Liver (tissue), 9 donors: ENCODE data around the gene LIN9. TPM values are rescaled to one million over a fixed set of nuclear protein-coding genes. Genes with fewer than 3 reads are reported as not detected.

ENCODE experiments used
- DNase-seq: peaks from one replicate; pipeline ENCODE4 v3.0.0-alpha.2; 2017; ENCODE audit warnings: low spot score
- H3K27ac ChIP-seq, 2 donors: one replicate each; pipeline ENCODE4 v1.7.0; 2013; ENCODE audit warnings: inconsistent platforms in 2 of 2, low read length in 2 of 2, control low read depth in 1 of 2, low read depth in 1 of 2, mild to moderate bottlenecking in 1 of 2
- H3K27me3 ChIP-seq, 4 donors: one replicate each; pipeline versions ENCODE4 v1.6.1 to v1.7.0; 2013; ENCODE audit warnings: low read length in 3 of 4, inconsistent platforms in 1 of 4, mild to moderate bottlenecking in 1 of 4, moderate library complexity in 1 of 4; ENCODE audit not compliant: control insufficient read depth in 4 of 4, insufficient read depth in 4 of 4
- H3K36me3 ChIP-seq, 4 donors: one replicate each; pipeline versions ENCODE4 v1.6.1 to v1.7.0; 2013; ENCODE audit warnings: low read length in 3 of 4, mild to moderate bottlenecking in 3 of 4, low read depth in 1 of 4, moderate library complexity in 1 of 4; ENCODE audit not compliant: control insufficient read depth in 4 of 4, insufficient read depth in 3 of 4
- H3K4me1 ChIP-seq, 4 donors: one replicate each; pipeline versions ENCODE4 v1.6.1 to v1.7.0; 2013; ENCODE audit warnings: low read length in 3 of 4, mild to moderate bottlenecking in 3 of 4, moderate library complexity in 1 of 4; ENCODE audit not compliant: control insufficient read depth in 4 of 4, insufficient read depth in 4 of 4
- H3K4me3 ChIP-seq, 3 donors: one replicate each; pipeline versions ENCODE4 v1.6.1 to v1.7.0; 2013; ENCODE audit warnings: low read length in 3 of 3, control low read depth in 1 of 3, low read depth in 1 of 3, mild to moderate bottlenecking in 1 of 3
- H3K9ac ChIP-seq, 2 donors: one replicate each; pipeline ENCODE4 v1.7.0; 2013; ENCODE audit warnings: low read length in 2 of 2, mild to moderate bottlenecking in 2 of 2, moderate library complexity in 2 of 2, control low read depth in 1 of 2, low read depth in 1 of 2
- H3K9me3 ChIP-seq, 4 donors: one replicate each; pipeline versions ENCODE4 v1.6.1 to v1.7.0; 2013; ENCODE audit warnings: low read length in 3 of 4; ENCODE audit not compliant: control insufficient read depth in 4 of 4
- EGR1 ChIP-seq, 2 donors: IDR thresholded peaks; 2 replicates each; pipeline ENCODE4 v1.6.1; 2016 to 2018; ENCODE audit warnings: antibody characterized with exemption in 2 of 2, low read depth in 2 of 2
- FOXA2 ChIP-seq: IDR thresholded peaks from 2 replicates; pipeline ENCODE4 v1.6.1; 2016; ENCODE audit warnings: antibody characterized with exemption
- HNF4G ChIP-seq: IDR thresholded peaks from 2 replicates; pipeline ENCODE4 v1.6.1; 2016; ENCODE audit warnings: antibody characterized with exemption
- JUND ChIP-seq, 2 donors: IDR thresholded peaks; 2 replicates each; pipeline ENCODE4 v1.6.1; 2016; ENCODE audit warnings: antibody characterized with exemption in 2 of 2
- RAD21 ChIP-seq, 2 donors: IDR thresholded peaks; 2 replicates each; pipeline ENCODE4 v1.6.1; 2016; ENCODE audit warnings: antibody characterized with exemption in 2 of 2, mild to moderate bottlenecking in 2 of 2
- TAF1 ChIP-seq: conservative IDR thresholded peaks from 2 replicates; pipeline ENCODE4 v1.6.1; 2016; ENCODE audit warnings: antibody characterized with exemption, mild to moderate bottlenecking
- WGBS: extraction: QIAGEN DNeasy Blood & Tissue Kit; methylation state at CpG from one replicate; pipeline ENCODE4 v1.1.7; 2013; 5-methylcytosine and 5-hydroxymethylcytosine counted together
- polyA plus RNA-seq, 2 donors: library from polyadenylated mRNA; stranded (reverse) in 1 of 2; unstranded in 1 of 2; fragments of 200-250 nt in 1 of 2; fragments of >200 nt in 1 of 2; fragmentation: Nextera tagmentation in 1 of 2; extraction: Ambion mirVana in 1 of 2; gene quantifications; one replicate each; pipeline versions ENCODE4 v1.2.1 to v1.2.3, GENCODE V29; 2013 to 2015
- total RNA-seq, 2 donors: library from RNA; depleted of rRNA; stranded (reverse); fragments of >200 nt; gene quantifications; one replicate each; pipeline ENCODE4 v1.2.3, GENCODE V29; 2014
- TF ChIP-seq, protein P1 (sequence below): IDR thresholded peaks from 2 replicates; pipeline ENCODE4 v1.6.1; 2016; ENCODE audit warnings: antibody characterized with exemption, mild to moderate bottlenecking
- TF ChIP-seq, protein P2 (sequence below): fragments of 150-350 bp; IDR thresholded peaks from 2 replicates; pipeline ENCODE4 v1.5.1; 2017; ENCODE audit warnings: improper control_type of control experiment, low read depth, low read length; ENCODE audit not compliant: missing input control
- TF ChIP-seq, protein P3 (sequence below): IDR thresholded peaks from 2 replicates; pipeline ENCODE4 v1.6.1; 2016; ENCODE audit warnings: antibody characterized with exemption
- donor health status: healthy.
- donor health status: healthy.
- donor health status: healthy.
- donor health status: healthy.
- donor health status: healthy.

Gene LIN9
- total and polyA plus RNA-seq, 4 donors: 0.50 to 7.9 (median 1.00) TPM

DNA sequence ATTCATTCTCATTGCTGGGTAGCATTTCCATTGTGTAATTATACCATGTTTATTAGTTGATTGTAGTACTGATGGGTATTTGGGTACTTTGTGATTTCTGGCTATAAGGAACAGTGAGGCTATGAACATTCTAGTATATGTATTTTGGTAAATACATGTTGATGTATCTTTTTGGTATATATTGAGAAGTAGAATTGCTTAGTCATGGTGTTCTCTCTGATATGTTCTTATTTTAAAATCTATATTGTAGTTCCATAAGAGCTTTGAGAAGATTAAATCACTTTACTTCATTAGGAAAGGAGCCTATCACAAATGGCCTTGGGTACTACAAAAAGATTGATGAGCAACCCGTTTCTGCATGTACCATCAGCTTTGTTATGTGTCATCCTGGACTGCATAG is 72.1 kb downstream of the LIN9 start (continued):
- TF ChIP-seq, protein P1, sequence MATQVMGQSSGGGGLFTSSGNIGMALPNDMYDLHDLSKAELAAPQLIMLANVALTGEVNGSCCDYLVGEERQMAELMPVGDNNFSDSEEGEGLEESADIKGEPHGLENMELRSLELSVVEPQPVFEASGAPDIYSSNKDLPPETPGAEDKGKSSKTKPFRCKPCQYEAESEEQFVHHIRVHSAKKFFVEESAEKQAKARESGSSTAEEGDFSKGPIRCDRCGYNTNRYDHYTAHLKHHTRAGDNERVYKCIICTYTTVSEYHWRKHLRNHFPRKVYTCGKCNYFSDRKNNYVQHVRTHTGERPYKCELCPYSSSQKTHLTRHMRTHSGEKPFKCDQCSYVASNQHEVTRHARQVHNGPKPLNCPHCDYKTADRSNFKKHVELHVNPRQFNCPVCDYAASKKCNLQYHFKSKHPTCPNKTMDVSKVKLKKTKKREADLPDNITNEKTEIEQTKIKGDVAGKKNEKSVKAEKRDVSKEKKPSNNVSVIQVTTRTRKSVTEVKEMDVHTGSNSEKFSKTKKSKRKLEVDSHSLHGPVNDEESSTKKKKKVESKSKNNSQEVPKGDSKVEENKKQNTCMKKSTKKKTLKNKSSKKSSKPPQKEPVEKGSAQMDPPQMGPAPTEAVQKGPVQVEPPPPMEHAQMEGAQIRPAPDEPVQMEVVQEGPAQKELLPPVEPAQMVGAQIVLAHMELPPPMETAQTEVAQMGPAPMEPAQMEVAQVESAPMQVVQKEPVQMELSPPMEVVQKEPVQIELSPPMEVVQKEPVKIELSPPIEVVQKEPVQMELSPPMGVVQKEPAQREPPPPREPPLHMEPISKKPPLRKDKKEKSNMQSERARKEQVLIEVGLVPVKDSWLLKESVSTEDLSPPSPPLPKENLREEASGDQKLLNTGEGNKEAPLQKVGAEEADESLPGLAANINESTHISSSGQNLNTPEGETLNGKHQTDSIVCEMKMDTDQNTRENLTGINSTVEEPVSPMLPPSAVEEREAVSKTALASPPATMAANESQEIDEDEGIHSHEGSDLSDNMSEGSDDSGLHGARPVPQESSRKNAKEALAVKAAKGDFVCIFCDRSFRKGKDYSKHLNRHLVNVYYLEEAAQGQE: no peak

DNA sequence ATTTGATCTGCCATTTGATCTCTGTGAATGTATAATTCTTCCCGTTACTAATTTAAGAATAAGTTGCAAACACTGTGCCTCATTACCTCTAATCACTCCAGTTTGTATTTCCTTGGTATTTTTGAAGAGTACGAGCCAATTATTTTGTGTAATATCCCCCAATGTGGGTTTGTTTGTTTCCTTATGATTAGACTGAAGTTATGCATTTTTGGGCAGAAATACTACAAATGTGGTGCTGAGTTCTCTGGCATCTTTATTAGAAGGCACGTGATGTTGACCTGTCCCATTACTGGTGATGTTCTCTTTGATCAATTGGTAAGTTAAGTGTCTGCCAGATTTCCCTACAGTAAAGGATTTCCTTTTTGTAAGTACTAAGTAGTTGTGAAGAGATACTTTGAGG is 75.2 kb downstream of the LIN9 start:
- Histone ChIP-seq H3K27me3 (no peaks in the 10 kb centered on the region), H3K9ac (no peak overlapping the region), H3K4me1 (no peaks in the 10 kb centered on the region), H3K4me3 (no peak overlapping the region), H3K9me3 (no peaks in the 10 kb centered on the region), H3K27ac (no peak overlapping the region), H3K36me3 (peaks cover 0 to 1% (median 0%) of the 10 kb centered on the region in 4 donors)
- no peak for TF ChIP-seq RAD21 (IDR thresholded peaks at IDR 0.05)
- no peak for TF ChIP-seq JUND (IDR thresholded peaks at IDR 0.05)
- no peak for TF ChIP-seq FOXA2
- WGBS: 96% methylated on average over 3 of the region's 3 CpGs
- no peak for DNase-seq

DNA sequence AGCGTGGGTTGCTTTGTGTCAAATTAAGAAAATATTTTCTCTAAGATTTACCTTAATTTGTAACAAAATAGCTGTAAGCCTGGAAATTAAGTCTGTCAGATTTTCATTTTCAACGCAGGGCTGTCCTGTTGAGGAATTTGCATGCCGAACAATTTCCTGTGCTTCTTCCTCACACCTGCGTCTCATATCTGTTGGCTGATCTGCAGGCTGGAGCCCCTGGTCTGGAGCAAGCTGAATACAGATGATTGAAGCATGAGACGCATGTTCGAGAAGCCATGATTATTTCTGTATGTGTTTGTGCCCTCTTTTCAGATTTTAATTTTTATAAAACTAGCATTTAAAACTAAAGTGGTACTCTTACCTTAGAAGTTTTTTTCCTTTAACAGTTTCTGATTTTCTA is 75.7 kb downstream of the LIN9 start:
- TF ChIP-seq EGR1 (IDR thresholded peaks at IDR 0.05; ENCODE audit: low read depth in 2 of 2) (no peak), HNF4G (no peak), TAF1 (no peak), RAD21 (IDR thresholded peaks at IDR 0.05) (no peak)
- TF ChIP-seq, protein P2, sequence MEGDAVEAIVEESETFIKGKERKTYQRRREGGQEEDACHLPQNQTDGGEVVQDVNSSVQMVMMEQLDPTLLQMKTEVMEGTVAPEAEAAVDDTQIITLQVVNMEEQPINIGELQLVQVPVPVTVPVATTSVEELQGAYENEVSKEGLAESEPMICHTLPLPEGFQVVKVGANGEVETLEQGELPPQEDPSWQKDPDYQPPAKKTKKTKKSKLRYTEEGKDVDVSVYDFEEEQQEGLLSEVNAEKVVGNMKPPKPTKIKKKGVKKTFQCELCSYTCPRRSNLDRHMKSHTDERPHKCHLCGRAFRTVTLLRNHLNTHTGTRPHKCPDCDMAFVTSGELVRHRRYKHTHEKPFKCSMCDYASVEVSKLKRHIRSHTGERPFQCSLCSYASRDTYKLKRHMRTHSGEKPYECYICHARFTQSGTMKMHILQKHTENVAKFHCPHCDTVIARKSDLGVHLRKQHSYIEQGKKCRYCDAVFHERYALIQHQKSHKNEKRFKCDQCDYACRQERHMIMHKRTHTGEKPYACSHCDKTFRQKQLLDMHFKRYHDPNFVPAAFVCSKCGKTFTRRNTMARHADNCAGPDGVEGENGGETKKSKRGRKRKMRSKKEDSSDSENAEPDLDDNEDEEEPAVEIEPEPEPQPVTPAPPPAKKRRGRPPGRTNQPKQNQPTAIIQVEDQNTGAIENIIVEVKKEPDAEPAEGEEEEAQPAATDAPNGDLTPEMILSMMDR: no peak
- WGBS: 92% methylated on average over 6 of the region's 6 CpGs
- DNase-seq: no peak

DNA sequence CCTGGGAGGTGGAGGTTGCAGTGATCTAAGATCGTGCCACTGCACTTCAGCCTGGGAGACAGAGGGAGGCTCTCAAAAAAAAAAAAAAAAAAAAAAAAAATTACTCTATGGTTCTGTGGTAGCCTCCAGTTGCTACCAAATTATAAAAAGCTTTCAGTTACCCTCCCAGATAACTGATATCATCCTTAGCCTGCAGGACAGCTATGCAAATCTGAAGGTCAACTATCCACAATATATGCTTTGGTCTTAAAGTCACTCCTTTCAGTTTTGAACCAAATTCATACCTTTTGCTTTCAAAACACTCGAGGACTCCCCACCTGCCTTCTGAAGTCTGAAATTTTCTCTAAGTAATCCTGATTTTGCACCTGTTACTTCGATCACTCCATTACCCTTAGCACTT is 82.4 kb downstream of the LIN9 start:
- Histone ChIP-seq H3K27ac (no peak overlapping the region), H3K36me3 (no peaks in the 10 kb centered on the region), H3K9me3 (no peaks in the 10 kb centered on the region), H3K4me1 (peaks cover 0 to 8% (median 3%) of the 10 kb centered on the region in 4 donors), H3K4me3 (no peak overlapping the region), H3K9ac (no peak overlapping the region), H3K27me3 (peaks cover 0 to 7% (median 0%) of the 10 kb centered on the region in 4 donors)
- WGBS: 96% methylated on average over 3 of the region's 3 CpGs
- TF ChIP-seq JUND (IDR thresholded peaks at IDR 0.05): no peak
- TF ChIP-seq, protein P3, sequence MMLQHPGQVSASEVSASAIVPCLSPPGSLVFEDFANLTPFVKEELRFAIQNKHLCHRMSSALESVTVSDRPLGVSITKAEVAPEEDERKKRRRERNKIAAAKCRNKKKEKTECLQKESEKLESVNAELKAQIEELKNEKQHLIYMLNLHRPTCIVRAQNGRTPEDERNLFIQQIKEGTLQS: no peak
- no peak for DNase-seq

More for the DNA sequence above, 75.7 kb downstream of the LIN9 start:
- Histone ChIP-seq H3K4me1 (no peaks in the 10 kb centered on the region), H3K36me3 (peaks cover 0 to 1% (median 0%) of the 10 kb centered on the region in 4 donors), H3K9ac (no peak overlapping the region), H3K9me3 (no peaks in the 10 kb centered on the region), H3K4me3 (no peak overlapping the region), H3K27ac (no peak overlapping the region), H3K27me3 (no peaks in the 10 kb centered on the region)
